Sigmoid colon (tissue), 7 donors: Measurements from ENCODE around the gene STON1. TPM values are rescaled to one million over a fixed set of nuclear protein-coding genes. Genes with fewer than 3 reads are reported as not detected.

Experiments used
- DNase-seq: peaks from one replicate; pipeline ENCODE4 v3.0.0-alpha.2; 2019
- H3K27ac ChIP-seq, 4 donors: fragments of 200-600 bp; sonication (generic); one replicate each; pipeline ENCODE4 v1.5.1; 2016 to 2019; ENCODE audit warnings: mild to moderate bottlenecking in 1 of 4
- H3K27me3 ChIP-seq, 3 donors: fragments of 200-600 bp; sonication (generic); one replicate each; pipeline ENCODE4 v1.5.1; 2019; ENCODE audit warnings: mild to moderate bottlenecking in 1 of 3
- H3K36me3 ChIP-seq, 4 donors: fragments of 200-600 bp; sonication (generic); one replicate each; pipeline ENCODE4 v1.5.1; 2016 to 2019
- H3K4me1 ChIP-seq, 4 donors: fragments of 200-600 bp; sonication (generic); one replicate each; pipeline ENCODE4 v1.5.1; 2017 to 2019
- H3K4me3 ChIP-seq, 4 donors: fragments of 200-600 bp; sonication (generic); one replicate each; pipeline ENCODE4 v1.5.1; 2017 to 2019; ENCODE audit warnings: mild to moderate bottlenecking in 2 of 4, moderate library complexity in 1 of 4
- H3K9me3 ChIP-seq, 4 donors: fragments of 200-600 bp in 3 of 4; sonication (generic) in 3 of 4; one replicate each; pipeline versions ENCODE4 v1.5.1 to v1.6.1; 2013 to 2019
- EP300 ChIP-seq, 4 donors: sonication (generic); formaldehyde crosslinking; IDR thresholded peaks; one replicate each; pipeline ENCODE4 v1.6.1; 2017; ENCODE audit warnings: antibody characterized with exemption in 4 of 4
- POLR2A ChIP-seq, 2 donors: fragments of 450-650 bp; IDR thresholded peaks; one replicate each; pipeline ENCODE4 v1.6.1; 2016; ENCODE audit warnings: antibody characterized with exemption in 2 of 2, mild to moderate bottlenecking in 2 of 2, moderate library complexity in 2 of 2
- POLR2AphosphoS5 ChIP-seq, 4 donors: sonication (generic); formaldehyde crosslinking; IDR thresholded peaks; one replicate each; pipeline ENCODE4 v1.6.1; 2017; ENCODE audit warnings: antibody characterized with exemption in 4 of 4
- WGBS, 2 donors: extraction: QIAGEN DNeasy Blood & Tissue Kit; methylation state at CpG; one replicate each; pipeline ENCODE4 v1.1.7; 2013; 5-methylcytosine and 5-hydroxymethylcytosine counted together
- intact Hi-C: fragments of 100-400 bp; cut with DNase I; formaldehyde crosslinking; loops from one replicate; pipeline ENCODE4 v1.15.1; 2023
- polyA plus RNA-seq, 3 donors: library from polyadenylated mRNA; stranded (reverse); fragments of 200-250 nt; gene quantifications; one replicate each; pipeline ENCODE4 v1.2.3, GENCODE V29; 2013
- total RNA-seq, 4 donors: library from RNA; depleted of rRNA; stranded (reverse); fragments of >200 nt; gene quantifications; one replicate each; pipeline ENCODE4 v1.1.0, GENCODE V29; 2016
- TF ChIP-seq, protein P1 (sequence below), 4 experiments: fragments of 450-650 bp in 3 of 4; fragments of 200-600 bp in 1 of 4; IDR thresholded peaks; one replicate each; pipeline ENCODE4 v1.5.1; 2016 to 2019; ENCODE audit warnings: antibody characterized with exemption in 4 of 4, mild to moderate bottlenecking in 3 of 4, moderate library complexity in 2 of 4
- donor health status: healthy with polysubstance abuse.
- donor health status: Bipolar disorder and iron deficiency.
- donor health status: healthy.

STON1 gene
- total and polyA plus RNA-seq, 7 donors = 1.8 to 218 (median 121) TPM

DNA sequence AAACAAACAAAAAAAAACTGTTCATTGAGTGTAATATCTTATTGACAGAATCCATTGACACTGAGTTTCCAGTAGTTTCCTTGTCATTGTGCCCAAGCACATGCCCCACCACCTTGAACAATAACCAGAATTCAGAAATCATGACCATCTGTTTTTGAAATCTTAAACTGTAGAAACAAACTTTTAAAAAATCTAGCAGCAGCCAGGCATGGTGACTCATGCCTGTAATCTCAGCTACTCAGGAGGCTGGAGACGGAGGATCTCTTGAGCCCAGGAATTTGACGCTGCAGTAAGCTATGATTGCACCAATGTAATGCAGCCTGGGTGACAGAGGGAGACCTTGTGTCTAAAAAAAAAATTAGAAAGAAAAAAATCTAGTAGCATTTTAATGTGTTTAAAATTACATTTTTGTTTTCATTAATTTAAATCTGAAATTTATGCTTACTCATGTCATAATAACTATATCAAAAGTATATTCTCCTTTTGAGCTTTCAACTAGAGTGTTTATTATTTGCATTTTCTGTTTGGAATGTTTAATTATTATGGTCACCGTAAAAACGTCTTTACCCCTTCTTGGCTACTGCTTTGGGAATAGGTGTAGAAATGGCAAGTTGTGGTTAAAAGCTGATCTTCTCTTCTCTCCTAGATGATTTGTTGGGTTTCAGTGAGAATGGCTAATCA lies 25.2 kb upstream of the STON1 start:
- no peaks in the 10 kb centered on the region for H3K9me3 ChIP-seq
- H3K27me3 ChIP-seq = no peaks in the 10 kb centered on the region
- 85 to 87% methylated on average over 4 of the region's 4 CpGs for WGBS, 2 donors
- intact Hi-C loops = no loop called here
- no peak for DNase-seq
- H3K4me1 ChIP-seq = peaks cover under 1 to 28% (median 18%) of the 10 kb centered on the region in 4 donors
- TF ChIP-seq EP300 (IDR thresholded peaks at IDR 0.05) = no peak
- TF ChIP-seq, protein P1, sequence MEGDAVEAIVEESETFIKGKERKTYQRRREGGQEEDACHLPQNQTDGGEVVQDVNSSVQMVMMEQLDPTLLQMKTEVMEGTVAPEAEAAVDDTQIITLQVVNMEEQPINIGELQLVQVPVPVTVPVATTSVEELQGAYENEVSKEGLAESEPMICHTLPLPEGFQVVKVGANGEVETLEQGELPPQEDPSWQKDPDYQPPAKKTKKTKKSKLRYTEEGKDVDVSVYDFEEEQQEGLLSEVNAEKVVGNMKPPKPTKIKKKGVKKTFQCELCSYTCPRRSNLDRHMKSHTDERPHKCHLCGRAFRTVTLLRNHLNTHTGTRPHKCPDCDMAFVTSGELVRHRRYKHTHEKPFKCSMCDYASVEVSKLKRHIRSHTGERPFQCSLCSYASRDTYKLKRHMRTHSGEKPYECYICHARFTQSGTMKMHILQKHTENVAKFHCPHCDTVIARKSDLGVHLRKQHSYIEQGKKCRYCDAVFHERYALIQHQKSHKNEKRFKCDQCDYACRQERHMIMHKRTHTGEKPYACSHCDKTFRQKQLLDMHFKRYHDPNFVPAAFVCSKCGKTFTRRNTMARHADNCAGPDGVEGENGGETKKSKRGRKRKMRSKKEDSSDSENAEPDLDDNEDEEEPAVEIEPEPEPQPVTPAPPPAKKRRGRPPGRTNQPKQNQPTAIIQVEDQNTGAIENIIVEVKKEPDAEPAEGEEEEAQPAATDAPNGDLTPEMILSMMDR (IDR thresholded peaks at IDR 0.05) = no peak
- no peak for TF ChIP-seq POLR2AphosphoS5 (IDR thresholded peaks at IDR 0.05)
- TF ChIP-seq POLR2A (IDR thresholded peaks at IDR 0.05) = no peak
- H3K27ac ChIP-seq = peak overlapping the region in 1 of 4 donors; percentile 37
- peaks cover 0 to 31% (median 3%) of the 10 kb centered on the region in 4 donors for H3K36me3 ChIP-seq
- no peak overlapping the region for H3K4me3 ChIP-seq

DNA sequence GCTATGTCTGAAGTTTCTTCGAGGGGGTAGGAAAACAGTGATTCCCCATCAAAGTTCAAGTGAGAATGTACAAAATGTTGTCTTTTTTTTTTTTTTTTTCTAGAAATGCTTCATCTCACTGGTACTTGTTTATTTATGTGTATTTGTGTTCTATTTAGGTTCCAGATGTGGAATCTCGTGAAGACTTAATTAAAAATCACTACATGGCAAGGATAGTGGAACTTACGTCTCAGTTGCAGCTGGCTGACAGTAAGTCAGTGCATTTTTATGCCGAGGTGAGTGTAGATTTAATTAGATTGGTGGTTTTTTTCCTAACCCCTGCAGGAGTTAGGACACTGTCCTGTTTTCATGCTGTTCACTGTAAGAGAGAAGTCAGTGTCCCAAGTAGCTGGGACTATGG lies 22.8 kb upstream of the STON1 start:
- peaks cover 7 to 46% (median 31%) of the 10 kb centered on the region in 4 donors for H3K4me1 ChIP-seq
- H3K27ac ChIP-seq = no peak overlapping the region
- peaks cover 0 to 21% (median 2%) of the 10 kb centered on the region in 4 donors for H3K36me3 ChIP-seq
- WGBS, 2 donors = 88 to 91% methylated on average over 4 of the region's 4 CpGs
- no peaks in the 10 kb centered on the region for H3K9me3 ChIP-seq
- TF ChIP-seq POLR2A (IDR thresholded peaks at IDR 0.05) (no peak), POLR2AphosphoS5 (IDR thresholded peaks at IDR 0.05) (no peak), EP300 (IDR thresholded peaks at IDR 0.05) (no peak)
- TF ChIP-seq, protein P1 (IDR thresholded peaks at IDR 0.05) = no peak
- intact Hi-C loops = no loop called here
- no peak overlapping the region for H3K4me3 ChIP-seq
- H3K27me3 ChIP-seq = no peaks in the 10 kb centered on the region
- DNase-seq = no peak

DNA sequence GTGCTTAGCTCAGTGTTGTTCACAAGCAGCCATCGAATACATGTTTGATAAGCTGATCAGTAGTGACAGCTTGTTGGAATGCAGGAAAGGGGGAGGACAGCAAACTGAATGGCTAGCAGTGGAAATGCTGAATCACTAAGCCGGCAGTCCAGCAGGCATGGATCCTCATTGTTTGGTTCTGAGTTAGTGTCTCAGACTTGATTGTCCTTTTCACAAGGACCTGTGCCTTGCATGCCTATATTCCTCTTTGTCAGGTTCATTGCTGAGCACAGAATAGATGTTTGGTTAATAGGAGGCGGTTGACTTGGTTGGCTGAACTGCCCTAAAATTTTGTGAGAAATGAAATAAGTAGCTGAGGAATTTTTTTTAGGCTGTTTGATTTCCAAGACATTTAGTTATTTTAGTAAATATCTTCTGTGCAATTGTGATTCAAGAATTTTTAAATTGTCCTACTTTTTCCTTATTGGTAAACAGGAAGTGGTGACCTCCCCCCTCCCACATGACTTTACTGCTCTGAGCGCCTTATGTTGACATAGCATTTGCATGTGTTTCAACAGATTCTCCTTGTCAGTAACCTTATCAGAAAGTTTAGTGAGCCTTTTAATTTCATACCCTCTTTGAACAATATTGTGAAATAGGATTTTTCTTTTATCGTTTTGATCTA lies 21.4 kb upstream of the STON1 start:
- Histone ChIP-seq H3K27me3 (no peaks in the 10 kb centered on the region), H3K27ac (peak overlapping the region; percentile 61 to 98 (median 86)), H3K36me3 (peaks cover 0 to 25% (median 2%) of the 10 kb centered on the region in 4 donors), H3K4me1 (peaks cover 7 to 46% (median 31%) of the 10 kb centered on the region in 4 donors), H3K9me3 (no peaks in the 10 kb centered on the region), H3K4me3 (no peak overlapping the region)
- WGBS, 2 donors = 43 to 62% methylated on average over 5 of the region's 5 CpGs
- intact Hi-C loops = no loop called here
- TF ChIP-seq, protein P1 (IDR thresholded peaks at IDR 0.05) = no peak
- no peak for TF ChIP-seq POLR2A (IDR thresholded peaks at IDR 0.05)
- peak in 1 of 4 donors; percentile 3 for TF ChIP-seq POLR2AphosphoS5 (IDR thresholded peaks at IDR 0.05)
- no peak for TF ChIP-seq EP300 (IDR thresholded peaks at IDR 0.05)
- DNase-seq = no peak

- peaks cover 0 to 23% (median 2%) of the 10 kb centered on the region in 4 donors for H3K36me3 ChIP-seq
- no peak for DNase-seq
- TF ChIP-seq POLR2AphosphoS5 (IDR thresholded peaks at IDR 0.05) (peak in 1 of 4 donors; percentile 30), POLR2A (IDR thresholded peaks at IDR 0.05) (no peak), EP300 (IDR thresholded peaks at IDR 0.05) (no peak)
- TF ChIP-seq, protein P1 (IDR thresholded peaks at IDR 0.05) = no peak
- intact Hi-C loops = no loop called here
- peaks cover 7 to 50% (median 44%) of the 10 kb centered on the region in 4 donors for H3K4me1 ChIP-seq
- H3K27ac ChIP-seq = peak overlapping the region; percentile 61 to 98 (median 86)
- H3K27me3 ChIP-seq = no peaks in the 10 kb centered on the region
- H3K4me3 ChIP-seq = no peak overlapping the region
- no peaks in the 10 kb centered on the region for H3K9me3 ChIP-seq
- 53 to 67% methylated on average over 3 of the region's 3 CpGs for WGBS, 2 donors
These were observed 19.6 kb upstream of the STON1 start for GRCh38 chr2:48510329-48510728.
